Upper lobe of left lung (tissue), 4 donors: ENCODE measurements around the gene DYSF.

ENCODE experiments used
- EP300 ChIP-seq, 4 donors: sonication (generic); formaldehyde crosslinking; IDR thresholded peaks; one replicate each; pipeline ENCODE4 v1.5.1; 2017; ENCODE audit warnings: antibody characterized with exemption in 4 of 4, control low read depth in 2 of 4
- POLR2A ChIP-seq, 4 donors: fragments of 450-650 bp; IDR thresholded peaks; one replicate each; pipeline ENCODE4 v1.5.1; 2016 to 2017; ENCODE audit warnings: antibody characterized with exemption in 4 of 4, mild to moderate bottlenecking in 2 of 4
- TF ChIP-seq, protein P1 (sequence below), 6 experiments: fragments of 450-650 bp in 4 of 6; fragments of 200-600 bp in 2 of 6; sonication (generic) in 2 of 6; IDR thresholded peaks; one replicate each; pipeline ENCODE4 v1.5.1; 2016 to 2019; ENCODE audit warnings: antibody characterized with exemption in 6 of 6

DNA sequence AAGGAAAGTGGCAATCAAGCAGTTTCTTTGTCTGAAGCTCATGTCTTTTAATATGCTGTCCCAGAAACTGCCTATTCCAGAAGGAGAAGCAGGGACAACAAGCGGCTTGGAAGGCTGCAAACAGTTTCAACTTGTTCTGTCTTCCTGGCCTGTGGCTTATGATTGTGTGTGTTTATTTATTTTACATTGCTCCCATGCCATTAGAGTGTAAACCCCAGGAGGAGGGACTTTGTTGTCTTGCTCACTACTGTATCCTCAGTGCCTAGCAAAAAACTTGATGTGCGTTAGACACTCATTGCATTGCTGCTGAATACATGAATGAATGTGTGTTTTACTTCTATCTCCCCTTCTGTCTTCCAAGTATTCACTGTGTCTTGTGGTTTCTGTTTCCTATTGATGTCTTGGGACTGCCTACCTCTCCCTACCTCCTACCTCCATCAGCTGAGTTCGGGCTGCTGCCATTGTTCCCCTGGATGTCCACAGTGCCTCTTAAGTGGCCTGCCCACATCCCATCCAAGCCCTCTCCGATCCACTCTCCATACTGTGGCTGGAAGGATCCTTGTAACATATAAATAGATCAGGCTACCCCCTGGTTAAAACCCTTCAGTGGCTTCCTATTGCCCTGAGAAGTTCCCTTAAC is 261.4 kb downstream of the DYSF start:
- TF ChIP-seq, protein P1, sequence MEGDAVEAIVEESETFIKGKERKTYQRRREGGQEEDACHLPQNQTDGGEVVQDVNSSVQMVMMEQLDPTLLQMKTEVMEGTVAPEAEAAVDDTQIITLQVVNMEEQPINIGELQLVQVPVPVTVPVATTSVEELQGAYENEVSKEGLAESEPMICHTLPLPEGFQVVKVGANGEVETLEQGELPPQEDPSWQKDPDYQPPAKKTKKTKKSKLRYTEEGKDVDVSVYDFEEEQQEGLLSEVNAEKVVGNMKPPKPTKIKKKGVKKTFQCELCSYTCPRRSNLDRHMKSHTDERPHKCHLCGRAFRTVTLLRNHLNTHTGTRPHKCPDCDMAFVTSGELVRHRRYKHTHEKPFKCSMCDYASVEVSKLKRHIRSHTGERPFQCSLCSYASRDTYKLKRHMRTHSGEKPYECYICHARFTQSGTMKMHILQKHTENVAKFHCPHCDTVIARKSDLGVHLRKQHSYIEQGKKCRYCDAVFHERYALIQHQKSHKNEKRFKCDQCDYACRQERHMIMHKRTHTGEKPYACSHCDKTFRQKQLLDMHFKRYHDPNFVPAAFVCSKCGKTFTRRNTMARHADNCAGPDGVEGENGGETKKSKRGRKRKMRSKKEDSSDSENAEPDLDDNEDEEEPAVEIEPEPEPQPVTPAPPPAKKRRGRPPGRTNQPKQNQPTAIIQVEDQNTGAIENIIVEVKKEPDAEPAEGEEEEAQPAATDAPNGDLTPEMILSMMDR (IDR thresholded peaks at IDR 0.05), result no peak
- TF ChIP-seq EP300 (IDR thresholded peaks at IDR 0.05) (no peak), POLR2A (IDR thresholded peaks at IDR 0.05) (no peak)
